C4-2B (cell line): ENCODE data around the gene DRAM1.

Source experiments
- CTCF ChIP-seq: fragments of 450-650 bp; conservative IDR thresholded peaks from 2 replicates; pipeline ENCODE4 v1.5.1; 2017; ENCODE audit warnings: mild to moderate bottlenecking
- ZFX ChIP-seq: fragments of 450-650 bp; IDR thresholded peaks from 2 replicates; pipeline ENCODE4 v1.6.1; 2017

- TF ChIP-seq CTCF (no peak), ZFX (no peak)
Measured at GRCh38 chr12:101906226-101906625, 28.8 kb downstream of the DRAM1 start.
